Subcutaneous adipose tissue (tissue), 4 donors: Measurements from ENCODE around the gene FHIP1A. TPM values are rescaled to one million over a fixed set of nuclear protein-coding genes. Genes with fewer than 3 reads are reported as not detected.

Experiments used
- CTCF ChIP-seq: fragments of 450-650 bp; IDR thresholded peaks from one replicate; pipeline ENCODE4 v1.5.1; 2016; ENCODE audit warnings: low read depth, mild to moderate bottlenecking, control low read depth, antibody characterized with exemption, moderate library complexity
- total RNA-seq, 4 donors: library from RNA; depleted of rRNA; stranded (reverse); fragments of >200 nt; gene quantifications; one replicate each; pipeline ENCODE4 v1.1.0, GENCODE V29; 2016

The FHIP1A gene
- total RNA-seq, 4 donors from 2014 or later, result 0.34 to 0.98 (median 0.44) TPM; not detected in 1

- TF ChIP-seq CTCF, result no peak
Measured at GRCh38 chr4:151395873-151396272, 13.1 kb upstream of the FHIP1A start.

DNA sequence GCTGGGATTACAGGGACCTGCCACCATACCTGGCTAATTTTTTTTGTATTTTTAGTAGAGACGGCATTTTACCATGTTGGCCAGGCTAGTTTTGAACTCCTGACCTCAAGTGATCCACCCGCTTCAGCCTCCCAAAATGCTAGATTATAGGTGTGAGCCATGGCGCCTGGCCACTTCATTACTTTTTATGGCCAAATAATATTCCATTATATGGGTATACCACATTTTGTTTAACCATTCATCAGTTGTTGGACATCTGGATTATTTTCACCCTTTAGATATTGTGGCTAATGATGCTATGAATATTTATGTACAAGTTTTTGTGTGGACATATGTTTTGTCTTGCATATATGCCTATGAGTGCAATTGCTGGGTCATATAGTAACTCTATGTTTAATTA, 8.6 kb upstream of the FHIP1A start:
- TF ChIP-seq CTCF, result no peak

DNA sequence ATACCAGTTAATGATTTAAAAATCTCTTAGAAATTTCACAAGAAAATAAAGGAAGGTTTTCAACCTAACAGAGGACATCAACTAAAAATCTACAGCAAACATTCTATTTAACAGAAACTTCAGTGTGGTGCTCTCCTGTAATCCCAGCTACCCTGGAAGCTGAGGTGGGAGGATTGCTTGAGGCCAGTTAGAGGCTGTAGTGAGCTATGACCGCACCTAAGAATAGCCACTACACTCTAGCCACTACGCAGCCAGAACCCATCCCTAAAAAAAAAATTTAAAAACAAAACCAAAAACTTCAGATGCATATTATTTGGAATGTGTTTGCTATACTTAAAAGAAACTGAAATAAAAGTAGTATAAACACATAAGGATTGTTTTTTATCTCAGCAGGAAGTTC, 7.2 kb upstream of the FHIP1A start:
- no peak for TF ChIP-seq CTCF

- TF ChIP-seq CTCF, result no peak
Measured at GRCh38 chr4:151402145-151402865, 6.7 kb upstream of the FHIP1A start.

DNA sequence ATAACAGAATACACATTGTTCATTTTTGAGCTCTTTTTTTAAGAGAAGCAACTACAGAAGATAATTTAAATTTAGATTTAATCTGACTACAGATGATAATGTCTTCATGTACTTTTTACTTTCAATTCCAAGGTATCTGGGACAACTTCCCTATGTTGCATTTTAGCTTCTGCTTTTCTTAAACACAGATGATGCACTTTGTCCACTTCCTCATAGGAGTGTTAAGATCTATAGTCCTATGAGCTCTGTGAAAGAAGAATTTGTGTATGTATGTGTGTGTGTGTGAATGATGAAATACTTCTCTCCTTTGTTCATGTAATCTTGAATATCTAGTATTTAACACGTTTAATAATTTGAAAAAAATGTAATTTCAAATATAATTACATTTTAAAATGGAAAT, 5.3 kb upstream of the FHIP1A start:
- TF ChIP-seq CTCF, result no peak

- no peak for TF ChIP-seq CTCF
Measured at GRCh38 chr4:151407018-151407417, 2.0 kb upstream of the FHIP1A start.

DNA sequence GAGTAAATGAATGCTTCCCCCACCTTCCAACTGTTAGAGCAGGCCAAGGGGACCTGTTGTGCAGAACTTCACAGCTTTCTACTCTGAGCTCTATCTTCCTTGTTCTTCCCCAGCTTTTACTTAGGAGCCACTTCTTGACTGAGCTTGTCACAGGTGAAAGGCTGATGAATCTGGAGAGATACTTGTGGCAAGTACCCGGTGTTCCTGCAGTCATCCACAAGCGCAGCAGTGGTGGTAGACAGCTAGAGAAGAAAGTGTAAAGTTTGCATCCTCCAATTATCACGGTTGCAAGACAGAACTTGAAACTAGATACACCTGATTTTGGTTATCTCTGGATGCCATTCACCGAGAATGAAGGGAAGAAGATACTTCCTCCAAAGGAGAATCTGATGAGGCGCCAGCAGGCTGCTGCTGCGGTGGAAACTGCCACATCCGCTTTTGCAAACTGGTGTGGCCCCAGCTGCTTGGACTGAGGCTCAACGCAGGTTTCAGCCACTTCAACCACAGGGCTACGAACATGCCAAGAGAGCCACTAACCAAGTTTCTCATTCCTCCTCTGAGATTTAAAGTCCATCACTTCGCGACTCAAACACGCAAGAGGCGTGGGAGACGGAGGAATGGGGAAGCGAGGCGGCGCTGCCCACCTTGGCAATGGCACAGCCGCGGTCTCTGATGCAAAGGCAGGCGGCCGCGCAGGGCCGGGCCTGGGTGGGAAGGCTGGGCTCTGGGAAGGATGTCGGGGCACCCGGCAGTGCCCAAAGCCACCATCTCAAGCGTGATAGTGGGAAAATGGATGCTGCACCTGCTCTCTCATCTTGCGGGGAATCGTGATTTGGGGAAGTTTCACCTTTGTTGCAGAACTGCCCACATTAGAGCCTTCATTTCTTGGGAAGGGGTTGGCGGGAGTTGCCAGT, 1.3 kb upstream of the FHIP1A start:
- no peak for TF ChIP-seq CTCF
